ENCODE results near the gene MAP4K4.
"Not testable (repeated sequence)": the region's sequence is repeated elsewhere in the genome, so short reads cannot be mapped to it uniquely, and the experiment has no call there.

Gene MAP4K4

GRCh38 chr2:101921953-101922325 lies 224.4 kb downstream of the MAP4K4 start:
- TF ChIP-seq CTCF (IDR thresholded peaks at IDR 0.05; ENCODE audit: low read depth, low read length), result no peak
- no peak overlapping the region for H3K4me3 ChIP-seq (ENCODE audit: low read depth, low read length)

DNA sequence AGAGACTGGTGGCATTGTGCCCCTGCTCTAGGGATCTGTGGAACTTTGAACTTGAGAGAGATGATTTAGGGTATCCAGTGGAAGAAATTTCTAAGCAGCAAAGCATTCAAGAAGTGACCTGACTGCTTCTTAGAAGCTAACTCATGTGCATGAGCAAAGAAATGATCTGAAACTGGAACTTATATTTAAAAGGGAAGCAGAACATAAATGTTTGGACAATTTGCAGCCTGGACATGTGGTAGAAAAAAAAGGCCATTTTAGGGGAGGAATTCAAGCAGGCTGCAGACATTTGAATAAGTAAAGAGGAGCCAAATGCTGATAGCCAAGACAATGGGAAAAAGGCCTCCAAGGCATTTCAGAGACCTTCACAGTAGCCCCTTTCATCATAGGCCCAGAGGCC lies 226.8 kb downstream of the MAP4K4 start:
- not testable (repeated sequence) for H3K4me3 ChIP-seq (ENCODE audit: low read depth, low read length)

GRCh38 chr2:101930019-101930418 lies 232.5 kb downstream of the MAP4K4 start:
- no peak overlapping the region for H3K4me3 ChIP-seq (ENCODE audit: low read depth, low read length)
- TF ChIP-seq CTCF (IDR thresholded peaks at IDR 0.05; ENCODE audit: low read depth, low read length), result no peak

- H3K4me3 ChIP-seq (ENCODE audit: low read depth, low read length), result no peak overlapping the region
- TF ChIP-seq CTCF (IDR thresholded peaks at IDR 0.05; ENCODE audit: low read depth, low read length), result no peak
Observed at GRCh38 chr2:101930847-101931246, 233.3 kb downstream of the MAP4K4 start.

- no peak overlapping the region for H3K4me3 ChIP-seq (ENCODE audit: low read depth, low read length)
- no peak for TF ChIP-seq CTCF (IDR thresholded peaks at IDR 0.05; ENCODE audit: low read depth, low read length)
Observed at GRCh38 chr2:101931402-101931801, 233.9 kb downstream of the MAP4K4 start.

DNA sequence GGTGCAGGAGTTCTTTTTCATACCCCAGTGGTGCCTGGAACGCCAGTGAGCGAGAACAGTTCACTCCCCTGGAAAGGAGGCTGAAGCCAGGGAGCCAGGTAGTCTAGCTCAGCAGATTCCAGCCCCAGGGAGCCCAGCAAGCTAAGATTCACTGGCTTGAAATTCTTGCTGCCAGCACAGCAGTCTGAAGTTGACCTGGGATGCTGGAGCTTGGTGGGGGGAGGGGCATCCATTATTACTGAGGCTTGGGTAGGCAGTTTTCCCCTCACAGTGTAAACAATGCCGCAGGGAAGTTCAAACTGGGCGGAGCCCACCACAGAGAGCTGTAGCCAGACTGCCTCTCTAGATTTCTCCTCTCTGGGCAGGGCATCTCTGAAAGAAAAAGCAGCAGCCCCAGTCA lies 238.3 kb downstream of the MAP4K4 start:
- not testable (repeated sequence) for H3K4me3 ChIP-seq (ENCODE audit: low read depth, low read length)

GRCh38 chr2:101942851-101943250 lies 245.3 kb downstream of the MAP4K4 start:
- no peak for TF ChIP-seq CTCF (IDR thresholded peaks at IDR 0.05; ENCODE audit: low read depth, low read length)

More at GRCh38 chr2:101942851-101943250, 245.3 kb downstream of the MAP4K4 start:
- H3K4me3 ChIP-seq (ENCODE audit: low read depth, low read length), result no peak overlapping the region
